ENCODE results near the gene C6orf15. TPM values are rescaled to one million over a fixed set of nuclear protein-coding genes. Genes with fewer than 3 reads are reported as not detected.

Gene C6orf15
- total RNA-seq, 4 donors from 2014 or later = not detected

- in situ Hi-C loops (cut with MboI; ENCODE audit: low pct_ligation_motif_present in 1 of 4, low pct_unique_long_range_greater_than_20kb in 1 of 4, low sequenced_read_pairs in 3 of 4) = no loop called here
- H3K4me3 ChIP-seq = no peak within 1 kb of the TSS
- no peak for TF ChIP-seq POLR2AphosphoS5 (IDR thresholded peaks at IDR 0.05)
- no peak within 1 kb of the TSS for H3K27ac ChIP-seq
- no peaks in the 10 kb centered on the region for H3K36me3 ChIP-seq
- H3K9me3 ChIP-seq = no peaks in the 10 kb centered on the region
- H3K4me1 ChIP-seq = peaks cover 0 to 14% (median 7%) of the 10 kb centered on the region in 4 donors
- intact Hi-C loops (cut with DNase I; ENCODE audit: low total_unique reads) = no loop called here
- no peak for DNase-seq
- 63 to 84% methylated on average over 4 to 26 of the region's 26 CpGs for WGBS, 2 donors (ENCODE audit: low coverage in 1 of 2)
- H3K27me3 ChIP-seq = no peaks in the 10 kb centered on the region
Measured at GRCh38 chr6:31120151-31120915, 8.0 kb upstream of the C6orf15 start, which contains the start of gene CDSN. Gene CDSN, minus strand, starts transcription at chr6:31120446. Its CDS starts 27 bp downstream, at chr6:31120419.

- H3K4me3 ChIP-seq = no peak overlapping the region
- TF ChIP-seq POLR2A (IDR thresholded peaks at IDR 0.05) = no peak
- no peaks in the 10 kb centered on the region for H3K9me3 ChIP-seq
- no peak overlapping the region for H3K27ac ChIP-seq
- H3K4me1 ChIP-seq = peaks cover 12 to 28% (median 22%) of the 10 kb centered on the region in 4 donors
- intact Hi-C loops (cut with DNase I; ENCODE audit: low total_unique reads) = loop anchor here (2.0 kb wide), 1 partner anchor 297 kb away; no protein-coding TSS in a partner anchor
- DNase-seq = no peak
- in situ Hi-C loops (cut with MboI; ENCODE audit: low pct_ligation_motif_present in 1 of 4, low pct_unique_long_range_greater_than_20kb in 1 of 4, low sequenced_read_pairs in 3 of 4) = no loop called here
- no peaks in the 10 kb centered on the region for H3K27me3 ChIP-seq
- H3K36me3 ChIP-seq = no peaks in the 10 kb centered on the region
- WGBS, 2 donors (ENCODE audit: low coverage in 1 of 2) = 77 to 90% methylated on average over 7 of the region's 7 CpGs
Measured at GRCh38 chr6:31118178-31118577, 5.8 kb upstream of the C6orf15 start.

GRCh38 chr6:31116661-31117385 is 4.4 kb upstream of the C6orf15 start:
- H3K27me3 ChIP-seq = no peaks in the 10 kb centered on the region
- DNase-seq = no peak
- in situ Hi-C loops (cut with MboI; ENCODE audit: low pct_ligation_motif_present in 1 of 4, low pct_unique_long_range_greater_than_20kb in 1 of 4, low sequenced_read_pairs in 3 of 4) = no loop called here
- H3K36me3 ChIP-seq = no peaks in the 10 kb centered on the region
- peak overlapping the region in 3 of 4 donors; percentile 0 to 45 (median 3) for H3K27ac ChIP-seq
- peaks cover 12 to 21% (median 17%) of the 10 kb centered on the region in 4 donors for H3K4me1 ChIP-seq
- TF ChIP-seq CTCF (IDR thresholded peaks at IDR 0.05) = no peak
- no peak for TF ChIP-seq POLR2A (IDR thresholded peaks at IDR 0.05)
- no peak for TF ChIP-seq EP300 (IDR thresholded peaks at IDR 0.05; ENCODE audit: low read depth)
- TF ChIP-seq POLR2AphosphoS5 (IDR thresholded peaks at IDR 0.05) = peak in 1 of 3 donors; percentile 13
- no peaks in the 10 kb centered on the region for H3K9me3 ChIP-seq
- intact Hi-C loops (cut with DNase I; ENCODE audit: low total_unique reads) = no loop called here
- peak overlapping the region in 1 of 4 donors; percentile 17 for H3K4me3 ChIP-seq
- 75 to 83% methylated on average over 9 to 17 of the region's 19 CpGs for WGBS, 2 donors (ENCODE audit: low coverage in 1 of 2)

- peaks cover 12 to 21% (median 17%) of the 10 kb centered on the region in 4 donors for H3K4me1 ChIP-seq
- in situ Hi-C loops (cut with MboI; ENCODE audit: low pct_ligation_motif_present in 1 of 4, low pct_unique_long_range_greater_than_20kb in 1 of 4, low sequenced_read_pairs in 3 of 4) (no loop called here), intact Hi-C loops (cut with DNase I; ENCODE audit: low total_unique reads) (no loop called here)
- no peaks in the 10 kb centered on the region for H3K27me3 ChIP-seq
- no peak overlapping the region for H3K4me3 ChIP-seq
- DNase-seq = no peak
- WGBS, 2 donors (ENCODE audit: low coverage in 1 of 2) = 93% methylated on average over 12 of the region's 12 CpGs; no CpG with 5 or more reads in 1 of the 2 donors
- H3K36me3 ChIP-seq = no peaks in the 10 kb centered on the region
- no peaks in the 10 kb centered on the region for H3K9me3 ChIP-seq
- TF ChIP-seq EP300 (IDR thresholded peaks at IDR 0.05; ENCODE audit: low read depth) (no peak), POLR2A (IDR thresholded peaks at IDR 0.05) (no peak), CTCF (IDR thresholded peaks at IDR 0.05) (no peak), POLR2AphosphoS5 (IDR thresholded peaks at IDR 0.05) (no peak)
- peak overlapping the region in 1 of 4 donors; percentile 79 for H3K27ac ChIP-seq
Measured at GRCh38 chr6:31115941-31116560, 3.7 kb upstream of the C6orf15 start.
